Cardiac muscle cell (in vitro differentiated cells and primary cell): ENCODE results near the gene MCOLN2. TPM values are rescaled to one million over a fixed set of nuclear protein-coding genes. Genes with fewer than 3 reads are reported as not detected.

ENCODE experiments used
- DNase-seq, 2 donors: peaks; one replicate each; pipeline versions ENCODE4 v3.0.0 to v3.0.0-alpha.2; 2010 to 2017; ENCODE audit warnings: low read depth in 1 of 2, low spot score in 1 of 2
- H3K27ac ChIP-seq: fragments of 200-600 bp; sonication (generic); 2 replicates; pipeline ENCODE4 v1.5.1; 2016
- H3K27me3 ChIP-seq: fragments of 200-600 bp; sonication (generic); 2 replicates; pipeline ENCODE4 v1.6.0; 2016; ENCODE audit warnings: control low read depth
- H3K36me3 ChIP-seq: fragments of 200-600 bp; sonication (generic); 2 replicates; pipeline ENCODE4 v1.5.1; 2016; ENCODE audit warnings: control low read depth
- H3K4me1 ChIP-seq: fragments of 200-600 bp; sonication (generic); 2 replicates; pipeline ENCODE4 v1.8.1; 2017; ENCODE audit warnings: low read depth, mild to moderate bottlenecking, mixed run types
- H3K4me3 ChIP-seq: fragments of 200-600 bp; sonication (generic); 2 replicates; pipeline ENCODE4 v1.5.1; 2016; ENCODE audit warnings: mild to moderate bottlenecking
- H3K9me3 ChIP-seq: fragments of 200-600 bp; sonication (generic); 2 replicates; pipeline ENCODE4 v1.5.1; 2017; ENCODE audit warnings: low read depth, mild to moderate bottlenecking, control low read depth
- polyA plus RNA-seq: library from polyadenylated mRNA; unstranded; fragments of >200 nt; fragmentation: Nextera tagmentation; extraction: Ambion mirVana; gene quantifications from 2 replicates; pipeline ENCODE4 v1.2.1, GENCODE V29; 2016
- total RNA-seq: library from RNA; depleted of rRNA; stranded (reverse); fragments of >200 nt; gene quantifications from 2 replicates; pipeline ENCODE4 v1.2.3, GENCODE V29; 2016
- TF ChIP-seq, protein P1 (sequence below): IDR thresholded peaks from 2 replicates; pipeline ENCODE4 v1.5.1; 2012; ENCODE audit warnings: low read depth, mild to moderate bottlenecking, low read length

Gene MCOLN2
- total and polyA plus RNA-seq, 2 experiments from 2014 or later = not detected

GRCh38 chr1:84939761-84940160, 57.2 kb downstream of the MCOLN2 start:
- no peak for DNase-seq
- Histone ChIP-seq H3K27me3 (no peaks in the 10 kb centered on the region), H3K4me3 (no peak overlapping the region), H3K36me3 (no peaks in the 10 kb centered on the region), H3K27ac (no peak overlapping the region), H3K4me1 (peaks cover 5% of the 10 kb centered on the region), H3K9me3 (no peaks in the 10 kb centered on the region)
- TF ChIP-seq, protein P1, sequence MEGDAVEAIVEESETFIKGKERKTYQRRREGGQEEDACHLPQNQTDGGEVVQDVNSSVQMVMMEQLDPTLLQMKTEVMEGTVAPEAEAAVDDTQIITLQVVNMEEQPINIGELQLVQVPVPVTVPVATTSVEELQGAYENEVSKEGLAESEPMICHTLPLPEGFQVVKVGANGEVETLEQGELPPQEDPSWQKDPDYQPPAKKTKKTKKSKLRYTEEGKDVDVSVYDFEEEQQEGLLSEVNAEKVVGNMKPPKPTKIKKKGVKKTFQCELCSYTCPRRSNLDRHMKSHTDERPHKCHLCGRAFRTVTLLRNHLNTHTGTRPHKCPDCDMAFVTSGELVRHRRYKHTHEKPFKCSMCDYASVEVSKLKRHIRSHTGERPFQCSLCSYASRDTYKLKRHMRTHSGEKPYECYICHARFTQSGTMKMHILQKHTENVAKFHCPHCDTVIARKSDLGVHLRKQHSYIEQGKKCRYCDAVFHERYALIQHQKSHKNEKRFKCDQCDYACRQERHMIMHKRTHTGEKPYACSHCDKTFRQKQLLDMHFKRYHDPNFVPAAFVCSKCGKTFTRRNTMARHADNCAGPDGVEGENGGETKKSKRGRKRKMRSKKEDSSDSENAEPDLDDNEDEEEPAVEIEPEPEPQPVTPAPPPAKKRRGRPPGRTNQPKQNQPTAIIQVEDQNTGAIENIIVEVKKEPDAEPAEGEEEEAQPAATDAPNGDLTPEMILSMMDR = no peak

- Histone ChIP-seq H3K27me3 (no peaks in the 10 kb centered on the region), H3K9me3 (no peaks in the 10 kb centered on the region), H3K36me3 (no peaks in the 10 kb centered on the region), H3K4me3 (no peak overlapping the region), H3K27ac (no peak overlapping the region), H3K4me1 (peaks cover 5% of the 10 kb centered on the region)
- TF ChIP-seq, protein P1 = no peak
- DNase-seq = peak in 1 of 2 donors; percentile 61
Measured at GRCh38 chr1:84939151-84939550, 57.8 kb downstream of the MCOLN2 start.

GRCh38 chr1:84936116-84936810, 60.6 kb downstream of the MCOLN2 start:
- no peaks in the 10 kb centered on the region for H3K27me3 ChIP-seq
- TF ChIP-seq, protein P1 = peak; percentile 84
- H3K9me3 ChIP-seq = no peaks in the 10 kb centered on the region
- peaks cover 5% of the 10 kb centered on the region for H3K4me1 ChIP-seq
- H3K36me3 ChIP-seq = no peaks in the 10 kb centered on the region
- H3K27ac ChIP-seq = no peak overlapping the region
- H3K4me3 ChIP-seq = no peak overlapping the region
- DNase-seq = peak; percentile 82 to 85

GRCh38 chr1:84933011-84933611, 63.8 kb downstream of the MCOLN2 start:
- Histone ChIP-seq H3K27me3 (no peaks in the 10 kb centered on the region), H3K36me3 (no peaks in the 10 kb centered on the region), H3K9me3 (no peaks in the 10 kb centered on the region), H3K4me3 (no peak overlapping the region), H3K4me1 (peaks cover 11% of the 10 kb centered on the region), H3K27ac (no peak overlapping the region)
- no peak for DNase-seq
- TF ChIP-seq, protein P1 = no peak

- DNase-seq = no peak
- no peaks in the 10 kb centered on the region for H3K36me3 ChIP-seq
- H3K4me3 ChIP-seq = no peak overlapping the region
- no peaks in the 10 kb centered on the region for H3K9me3 ChIP-seq
- H3K27ac ChIP-seq = no peak overlapping the region
- no peaks in the 10 kb centered on the region for H3K27me3 ChIP-seq
- TF ChIP-seq, protein P1 = no peak
- H3K4me1 ChIP-seq = peaks cover 11% of the 10 kb centered on the region
Measured at GRCh38 chr1:84930831-84931230, 66.1 kb downstream of the MCOLN2 start.
